A673 (cell line): ENCODE measurements around the gene SEH1L. TPM values are rescaled to one million over a fixed set of nuclear protein-coding genes. Genes with fewer than 3 reads are reported as not detected.

Source experiments
- BruUV-seq: library from RNA; stranded (reverse); fragments of 400-500 nt; replicated peaks from 2 replicates; lab custom pipeline; 2021; lab: Mats Ljungman, UMichigan
- CTCF ChIA-PET: fragments of 300-600 bp; sonication (Branson Sonifier 250); formaldehyde crosslinking; loops from one replicate; lab custom pipeline; 2022; ENCODE audit warnings: antibody characterized with exemption; lab: Charles Lee
- POLR2A ChIA-PET: fragments of 300-600 bp; sonication (Branson Sonifier 250); formaldehyde crosslinking; loops from one replicate; lab custom pipeline; 2022; ENCODE audit warnings: antibody characterized with exemption; ENCODE audit not compliant: low non-redundant PET; lab: Charles Lee
- DNase-seq: peaks from one replicate; pipeline ENCODE4 v3.0.0-alpha.2; 2015; ENCODE audit warnings: low spot score
- H3K27ac ChIP-seq: fragments of 200-600 bp; sonication (generic); 2 replicates; pipeline ENCODE4 v1.5.1; 2016; ENCODE audit warnings: mixed run types, low read depth, mild to moderate bottlenecking, mixed read lengths, antibody characterized with exemption, low read length; ENCODE audit not compliant: poor library complexity, severe bottlenecking
- H3K27me3 ChIP-seq: fragments of 200-600 bp; sonication (generic); replicated peaks from 2 replicates; pipeline ENCODE4 v1.6.1; 2017; ENCODE audit warnings: mixed run types, low read depth, mild to moderate bottlenecking, mixed read lengths, antibody characterized with exemption, low read length; ENCODE audit not compliant: insufficient read depth, poor library complexity
- H3K36me3 ChIP-seq: fragments of 200-600 bp; sonication (generic); 2 replicates; pipeline ENCODE4 v1.6.1; 2016; ENCODE audit warnings: mixed run types, mild to moderate bottlenecking, mixed read lengths, antibody characterized with exemption, low read length; ENCODE audit not compliant: insufficient read depth, poor library complexity, severe bottlenecking
- H3K4me1 ChIP-seq: fragments of 200-600 bp; sonication (generic); 2 replicates; pipeline ENCODE4 v1.6.1; 2017; ENCODE audit warnings: mixed run types, mild to moderate bottlenecking, mixed read lengths, antibody characterized with exemption, low read length; ENCODE audit not compliant: insufficient read depth, poor library complexity, severe bottlenecking
- H3K4me3 ChIP-seq: fragments of 200-600 bp; sonication (generic); 2 replicates; pipeline ENCODE4 v1.5.1; 2016; ENCODE audit warnings: low read depth, mixed run types, mild to moderate bottlenecking, mixed read lengths, low read length; ENCODE audit not compliant: poor library complexity, severe bottlenecking
- H3K9me3 ChIP-seq: fragments of 200-600 bp; sonication (generic); 2 replicates; pipeline ENCODE4 v1.6.1; 2016; ENCODE audit warnings: mixed run types, low read depth, mild to moderate bottlenecking, mixed read lengths, antibody characterized with exemption, low read length; ENCODE audit not compliant: poor library complexity, severe bottlenecking
- CTCF ChIP-seq: fragments of 300-800, 200-600 bp; sonication (generic); conservative IDR thresholded peaks from 2 replicates; pipeline ENCODE4 v1.5.1; 2017; ENCODE audit warnings: low read depth, mild to moderate bottlenecking, antibody characterized with exemption, low read length, moderate library complexity, mixed read lengths
- EZH2 ChIP-seq: fragments of 200-600 bp; sonication (generic); IDR thresholded peaks from 2 replicates; pipeline ENCODE4 v1.6.1; 2017; ENCODE audit warnings: borderline replicate concordance, low read depth, mild to moderate bottlenecking, mixed read lengths, antibody characterized with exemption, low read length; ENCODE audit not compliant: poor library complexity, severe bottlenecking
- intact Hi-C: fragments of 100-400 bp; cut with micrococcal nuclease; formaldehyde crosslinking; loops from one replicate; pipeline ENCODE4 v1.10.0; 2022; ENCODE audit not compliant: unreplicated experiment
- total RNA-seq: library from RNA; stranded (reverse); gene quantifications from 2 replicates; pipeline ENCODE4 v1.2.3, GENCODE V29; 2021

SEH1L gene
- total RNA-seq, 1 experiment from 2014 or later: 105 TPM

GRCh38 chr18:12921178-12921577 is 26.6 kb upstream of the SEH1L start:
- Histone ChIP-seq H3K9me3 (no peaks in the 10 kb centered on the region), H3K27ac (no peak overlapping the region), H3K4me3 (no peak overlapping the region), H3K36me3 (no peaks in the 10 kb centered on the region), H3K27me3 (no peaks in the 10 kb centered on the region), H3K4me1 (no peaks in the 10 kb centered on the region)
- no TSS peak for BruUV-seq
- TF ChIP-seq EZH2: no peak
- TF ChIP-seq CTCF: no peak
- no peak for DNase-seq
- ChIA-PET CTCF (no interaction called here), POLR2A (no interaction called here)
- intact Hi-C loops: no loop called here

- intact Hi-C loops: no loop called here
- Histone ChIP-seq H3K9me3 (no peaks in the 10 kb centered on the region), H3K27me3 (no peaks in the 10 kb centered on the region), H3K4me1 (no peaks in the 10 kb centered on the region), H3K4me3 (no peak overlapping the region), H3K36me3 (no peaks in the 10 kb centered on the region), H3K27ac (no peak overlapping the region)
- no TSS peak for BruUV-seq
- no peak for DNase-seq
- ChIA-PET CTCF (no interaction called here), POLR2A (no interaction called here)
- no peak for TF ChIP-seq EZH2
- no peak for TF ChIP-seq CTCF
Measured at GRCh38 chr18:12922266-12922665, 25.5 kb upstream of the SEH1L start.

- ChIA-PET CTCF (no interaction called here), POLR2A (no interaction called here)
- no peak overlapping the region for H3K27ac ChIP-seq
- no peak for TF ChIP-seq CTCF
- TF ChIP-seq EZH2: no peak
- no peaks in the 10 kb centered on the region for H3K9me3 ChIP-seq
- H3K27me3 ChIP-seq: no peaks in the 10 kb centered on the region
- BruUV-seq: no TSS peak
- DNase-seq: no peak
- no peaks in the 10 kb centered on the region for H3K4me1 ChIP-seq
- H3K36me3 ChIP-seq: no peaks in the 10 kb centered on the region
- no peak overlapping the region for H3K4me3 ChIP-seq
- intact Hi-C loops: no loop called here
Measured at GRCh38 chr18:12924616-12925015, 23.2 kb upstream of the SEH1L start.
